GM12878 (cell line): ENCODE results near the gene STARD10. TPM values are rescaled to one million over a fixed set of nuclear protein-coding genes. Genes with fewer than 3 reads are reported as not detected.

ENCODE experiments used
- ATAC-seq: fragments of 200-7000 bp; cut with Tn5 transposase; 3 replicates; pipeline ENCODE4 v1.9.1; 2020; ENCODE audit warnings: mild to moderate bottlenecking, moderate library complexity
- BruUV-seq: library from RNA; stranded (reverse); fragments of 400-500 nt; replicated peaks from 2 replicates; lab custom pipeline; 2021; lab: Mats Ljungman, UMichigan
- CTCF ChIA-PET: fragments of 300-600 bp; sonication (Branson Sonifier 250); formaldehyde crosslinking; extraction: SDS; loops from one replicate; lab custom pipeline; 2021; ENCODE audit warnings: inconsistent platforms; lab: Yijun Ruan, JAX
- POLR2A ChIA-PET: fragments of 350-600 bp; formaldehyde crosslinking; extraction: SDS; loops from one replicate; lab custom pipeline; 2021; ENCODE audit warnings: inconsistent platforms; lab: Charles Lee
- RAD21 ChIA-PET: fragments of 300-600 bp; sonication (Branson Sonifier 250); formaldehyde crosslinking; loops from one replicate; lab custom pipeline; 2023; ENCODE audit warnings: antibody characterized with exemption; ENCODE audit not compliant: unreplicated experiment; lab: Charles Lee
- SMC1A ChIA-PET: fragments of 300-600 bp; sonication (Branson Sonifier 250); formaldehyde crosslinking; loops from one replicate; lab custom pipeline; 2023; ENCODE audit not compliant: unreplicated experiment, uncharacterized antibody; lab: Charles Lee
- DNase-seq: peaks from one replicate; pipeline ENCODE4 v3.0.0-alpha.2; 2011; ENCODE audit warnings: low read depth, low spot score
- FAIRE-seq: peaks from 3 replicates; lab custom pipeline; 2011; peaks lifted over from hg19 to GRCh38; lab: Jason Lieb, UNC
- H2AFZ ChIP-seq: 2 replicates; pipeline ENCODE4 v1.6.0; 2011; ENCODE audit warnings: low read depth, low read length, control low read depth; ENCODE audit not compliant: control insufficient read depth
- H3K27ac ChIP-seq: 2 replicates; pipeline ENCODE4 v1.5.1; 2011; ENCODE audit warnings: control low read depth; ENCODE audit not compliant: control insufficient read depth, insufficient read depth
- H3K27me3 ChIP-seq, 2 experiments: replicated peaks in 1 of 2; 2 replicates each; pipeline versions ENCODE4 v1.6.0 to v1.6.1; 2011; ENCODE audit warnings: low read length in 1 of 2; ENCODE audit not compliant: control insufficient read depth in 2 of 2, insufficient read depth in 2 of 2
- H3K36me3 ChIP-seq, 2 experiments: 2 replicates each; pipeline ENCODE4 v1.5.1; 2011; ENCODE audit warnings: low read length in 1 of 2; ENCODE audit not compliant: control insufficient read depth in 2 of 2, insufficient read depth in 2 of 2
- H3K4me1 ChIP-seq: 2 replicates; pipeline ENCODE4 v1.6.1; 2011; ENCODE audit warnings: mild to moderate bottlenecking, low read length, moderate library complexity, mixed read lengths; ENCODE audit not compliant: control insufficient read depth, insufficient read depth
- H3K4me2 ChIP-seq: 2 replicates; pipeline ENCODE4 v1.6.0; 2011; ENCODE audit warnings: control low read depth; ENCODE audit not compliant: control insufficient read depth, insufficient read depth
- H3K4me3 ChIP-seq: fragments of 200-600 bp; sonication (generic); 2 replicates; pipeline ENCODE4 v1.5.1; 2016
- H3K79me2 ChIP-seq: 2 replicates; pipeline ENCODE4 v1.6.0; 2011; ENCODE audit warnings: low read length; ENCODE audit not compliant: control insufficient read depth, insufficient read depth
- H3K9ac ChIP-seq: 2 replicates; pipeline ENCODE4 v1.8.0; 2011; ENCODE audit warnings: low read length, control low read depth, mixed read lengths; ENCODE audit not compliant: control insufficient read depth, insufficient read depth
- H3K9me3 ChIP-seq: replicated peaks from 3 replicates; pipeline ENCODE4 v1.5.1; 2011; ENCODE audit warnings: mild to moderate bottlenecking, low read length; ENCODE audit not compliant: control insufficient read depth, insufficient read depth
- H4K20me1 ChIP-seq: 2 replicates; pipeline ENCODE4 v1.6.0; 2011; ENCODE audit not compliant: control insufficient read depth, insufficient read depth
- ATF7 ChIP-seq: fragments of 450-650 bp; IDR thresholded peaks from 2 replicates; pipeline ENCODE4 v1.6.1; 2016; ENCODE audit warnings: low read depth, mild to moderate bottlenecking
- CREB1 ChIP-seq: IDR thresholded peaks from 2 replicates; pipeline ENCODE4 v1.6.1; 2012; ENCODE audit warnings: low read depth, mild to moderate bottlenecking, inconsistent platforms
- FOXM1 ChIP-seq: IDR thresholded peaks from 2 replicates; pipeline ENCODE4 v1.6.1; 2012; ENCODE audit warnings: low read depth, mild to moderate bottlenecking, inconsistent platforms, low read length, moderate library complexity
- HDGF ChIP-seq: fragments of 450-650 bp; IDR thresholded peaks from 2 replicates; pipeline ENCODE4 v1.6.1; 2016; ENCODE audit warnings: antibody characterized with exemption
- IKZF1 ChIP-seq: fragments of 450-650 bp; conservative IDR thresholded peaks from 2 replicates; pipeline ENCODE4 v1.6.1; 2017; ENCODE audit warnings: antibody characterized with exemption, mild to moderate bottlenecking
- KDM1A ChIP-seq: fragments of 200-600 bp; sonication (generic); IDR thresholded peaks from 2 replicates; pipeline ENCODE4 v1.6.1; 2016; ENCODE audit warnings: borderline replicate concordance
- KLF5 ChIP-seq: fragments of 450-650 bp; IDR thresholded peaks from 2 replicates; pipeline ENCODE4 v1.6.1; 2014; ENCODE audit warnings: mild to moderate bottlenecking; ENCODE audit not compliant: partially characterized antibody
- MEF2A ChIP-seq: IDR thresholded peaks from 2 replicates; pipeline ENCODE4 v1.6.1; 2011; ENCODE audit warnings: low read depth, mild to moderate bottlenecking, low read length, moderate library complexity; ENCODE audit not compliant: insufficient read depth
- NBN ChIP-seq: fragments of 450-650 bp; IDR thresholded peaks from 2 replicates; pipeline ENCODE4 v1.6.1; 2016
- RAD21 ChIP-seq: IDR thresholded peaks from 2 replicates; pipeline ENCODE4 v1.6.1; 2011; ENCODE audit warnings: mild to moderate bottlenecking, low read depth, low read length, moderate library complexity; ENCODE audit not compliant: insufficient read depth
- SMC3 ChIP-seq: IDR thresholded peaks from 2 replicates; pipeline ENCODE4 v1.6.1; 2011; ENCODE audit warnings: low read length, improper control_type of control experiment, borderline replicate concordance
- STAT1 ChIP-seq: fragments of 450-650 bp; conservative IDR thresholded peaks from 2 replicates; pipeline ENCODE4 v1.6.1; 2014; ENCODE audit warnings: antibody characterized with exemption, mild to moderate bottlenecking
- WRNIP1 ChIP-seq: IDR thresholded peaks from 2 replicates; pipeline ENCODE4 v1.6.1; 2011; ENCODE audit warnings: low read depth, low read length, improper control_type of control experiment, borderline replicate concordance
- YY1 ChIP-seq: IDR thresholded peaks from 2 replicates; pipeline ENCODE4 v1.6.1; 2011; ENCODE audit warnings: low read depth, mild to moderate bottlenecking, low read length
- ZZZ3 ChIP-seq: IDR thresholded peaks from 2 replicates; pipeline ENCODE4 v1.6.1; 2011; ENCODE audit warnings: low read depth; ENCODE audit not compliant: control insufficient read depth, insufficient read length
- WGBS: methylation state at CpG from one replicate; pipeline ENCODE4 v1.1.6; 2016; ENCODE audit warnings: low lambda C conversion rate; ENCODE audit not compliant: insufficient replicate concordance, insufficient coverage; ENCODE audit errors: missing lambda C conversion rate; 5-methylcytosine and 5-hydroxymethylcytosine counted together
- in situ Hi-C: fragments of 300-500 bp; cut with MboI; formaldehyde crosslinking; loops from 9 replicates; pipeline ENCODE4 v1.14.3; 2018; ENCODE audit warnings: mixed read lengths
- intact Hi-C: fragments of 100-400 bp; cut with micrococcal nuclease; formaldehyde crosslinking; loops from one replicate; pipeline ENCODE4 v1.14.2; 2022; ENCODE audit not compliant: unreplicated experiment
- polyA plus RNA-seq, 11 experiments: library from polyadenylated mRNA; depleted of rRNA in 4 of 11; unstranded in 6 of 11; stranded (reverse) in 5 of 11; fragments of >200 nt; fragmentation: Nextera tagmentation in 4 of 11; fragmentation: Illumina TruSeq in 1 of 11; extraction: Ambion mirVana in 4 of 11; extraction: Trizol in 1 of 11; gene quantifications; 1 replicate in 1 of 11; 2 replicates in 10 of 11; pipeline versions ENCODE4 v1.2.1 to v1.2.3, GENCODE V29; 2011 to 2016; ENCODE audit warnings: inconsistent platforms in 2 of 11, missing spikeins in 2 of 11, low read depth in 1 of 11
- total RNA-seq, 4 experiments: library from RNA; depleted of rRNA in 3 of 4; stranded (reverse); fragments of >200 nt in 3 of 4; fragmentation: Illumina TruSeq in 1 of 4; extraction: Trizol in 1 of 4; gene quantifications; 2 replicates each; pipeline versions ENCODE4 v1.2.1 to v1.2.3, GENCODE V29; 2013 to 2021
- TF ChIP-seq, protein P1 (sequence below): IDR thresholded peaks from 2 replicates; pipeline ENCODE4 v1.6.1; 2012; ENCODE audit warnings: low read depth, low read length, improper control_type of control experiment
- TF ChIP-seq, protein P2 (sequence below): IDR thresholded peaks from 2 replicates; pipeline ENCODE4 v1.6.1; 2011; ENCODE audit warnings: low read depth, mild to moderate bottlenecking, low read length, moderate library complexity, borderline replicate concordance; ENCODE audit errors: extremely low read depth
- TF ChIP-seq, protein P3 (sequence below): fragments of 450-650 bp; IDR thresholded peaks from 2 replicates; pipeline ENCODE4 v1.6.1; 2016; ENCODE audit warnings: mild to moderate bottlenecking

Gene STARD10
- total and polyA plus RNA-seq, 10 of the 15 experiments (the other 5 are each of a cell fraction or from before 2014, with no cell fraction given): 0.15 to 43.2 (median 23.1) TPM

DNA sequence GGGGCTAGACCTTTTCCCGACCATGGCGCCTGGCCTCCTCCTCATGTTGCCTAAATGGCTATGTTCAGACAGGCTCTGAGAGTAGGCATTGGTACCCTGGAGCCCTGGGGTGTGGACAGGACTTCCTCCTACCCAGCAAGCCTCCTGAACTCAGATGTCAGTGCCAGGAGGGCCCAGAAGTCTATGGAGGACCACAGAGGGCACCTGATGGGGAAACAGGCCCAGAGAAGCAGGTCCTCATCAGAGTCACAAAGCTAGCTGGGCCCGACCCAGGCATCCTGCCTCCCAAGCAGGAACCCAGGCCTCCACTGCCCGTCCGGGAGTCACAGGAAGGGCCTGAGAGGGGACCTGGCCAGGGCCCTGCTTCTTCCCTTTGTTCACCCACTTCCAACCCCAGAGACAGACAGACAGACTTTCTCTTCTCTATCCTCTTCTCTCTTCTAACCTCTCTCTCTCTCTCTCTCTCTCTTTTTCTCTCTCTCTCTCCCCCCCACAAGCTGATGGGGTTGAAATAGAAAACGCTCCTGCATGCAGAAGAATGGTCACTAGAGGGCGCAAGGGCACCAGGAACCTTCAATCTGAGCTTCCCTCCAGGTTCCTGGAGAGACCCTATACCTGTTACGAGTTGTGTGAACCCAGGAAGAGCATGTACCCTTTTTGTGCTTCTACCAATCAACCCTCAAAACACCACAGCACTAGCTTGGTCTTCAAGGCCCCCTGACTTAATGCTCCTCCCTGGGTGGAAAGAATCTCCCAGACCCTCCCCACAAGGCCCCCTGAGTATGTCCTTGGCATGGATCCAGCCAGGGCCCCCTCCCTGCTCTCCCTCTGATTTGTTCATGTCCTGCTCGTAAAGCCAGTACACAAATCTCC, 68.8 kb downstream of the STARD10 start:
- Histone ChIP-seq H3K36me3 (peaks cover 4 to 23% of the 10 kb centered on the region in 2 experiments; a peak in 3 of 4 replicates), H4K20me1 (peaks cover 3% of the 10 kb centered on the region; the same call in 1 of the 2 replicates), H3K9ac (no peak overlapping the region), H3K27me3 (no peaks in the 10 kb centered on the region), H3K27ac (no peak overlapping the region), H3K4me2 (no peak overlapping the region), H2AFZ (no peak overlapping the region), H3K4me3 (no peak overlapping the region), H3K4me1 (peaks cover 30% of the 10 kb centered on the region), H3K79me2 (peaks cover 60% of the 10 kb centered on the region), H3K9me3 (no peaks in the 10 kb centered on the region)
- ChIA-PET POLR2A (interaction anchor here (0.5 to 1.4 kb wide), 4 partner anchors 10 to 91 kb away, joined by 3 to 12 read pairs (median 4); no protein-coding TSS in a partner anchor), CTCF (interaction anchor here (0.5 to 18.4 kb wide), 39 partner anchors 9 to 1907 kb away, joined by 3 to 469 read pairs (median 4); partner anchors contain the start of genes ATG16L2 and STARD10), RAD21 (interaction anchor here (0.6 to 13.9 kb wide), 33 partner anchors 9 to 564 kb away, joined by 3 to 256 read pairs (median 4); partner anchors contain the start of genes ARAP1 and STARD10), SMC1A (interaction anchor here (0.7 to 12.0 kb wide), 27 partner anchors 9 to 452 kb away, joined by 3 to 185 read pairs (median 5); partner anchors contain the start of genes ARAP1 and STARD10)
- FAIRE-seq (peak; percentile 95), ATAC-seq (peak; percentile 60), DNase-seq (no peak)
- intact Hi-C loops (loop anchor here (1.0 to 5.0 kb wide), 3 partner anchors 68 to 452 kb away; no protein-coding TSS in a partner anchor), in situ Hi-C loops (loop anchor here (10.0 kb wide), 2 partner anchors 70 to 450 kb away; partner anchors contain the start of gene STARD10)
- BruUV-seq: no TSS peak
- 43% methylated on average over 9 of the region's 9 CpGs for WGBS
- TF ChIP-seq HDGF (no peak), KLF5 (peak; percentile 33), CREB1 (no peak), FOXM1 (no peak), IKZF1 (peak; percentile 31; the same call in 1 of the 2 replicates), NBN (0 out of 2 replicates have a peak, but pooled peaks have one; percentile 54), KDM1A (no peak), ZZZ3 (peak; percentile 77), RAD21 (peak; percentile 98), ATF7 (no peak), STAT1 (no peak), YY1 (peak; percentile 65; the same call in 1 of the 2 replicates), WRNIP1 (0 out of 2 replicates have a peak, but pooled peaks have one; percentile 29), SMC3 (peak; percentile 92), MEF2A (0 out of 2 replicates have a peak, but pooled peaks have one; percentile 48)
- TF ChIP-seq, protein P1, sequence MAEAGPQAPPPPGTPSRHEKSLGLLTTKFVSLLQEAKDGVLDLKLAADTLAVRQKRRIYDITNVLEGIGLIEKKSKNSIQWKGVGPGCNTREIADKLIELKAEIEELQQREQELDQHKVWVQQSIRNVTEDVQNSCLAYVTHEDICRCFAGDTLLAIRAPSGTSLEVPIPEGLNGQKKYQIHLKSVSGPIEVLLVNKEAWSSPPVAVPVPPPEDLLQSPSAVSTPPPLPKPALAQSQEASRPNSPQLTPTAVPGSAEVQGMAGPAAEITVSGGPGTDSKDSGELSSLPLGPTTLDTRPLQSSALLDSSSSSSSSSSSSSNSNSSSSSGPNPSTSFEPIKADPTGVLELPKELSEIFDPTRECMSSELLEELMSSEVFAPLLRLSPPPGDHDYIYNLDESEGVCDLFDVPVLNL: no peak
- TF ChIP-seq, protein P2, sequence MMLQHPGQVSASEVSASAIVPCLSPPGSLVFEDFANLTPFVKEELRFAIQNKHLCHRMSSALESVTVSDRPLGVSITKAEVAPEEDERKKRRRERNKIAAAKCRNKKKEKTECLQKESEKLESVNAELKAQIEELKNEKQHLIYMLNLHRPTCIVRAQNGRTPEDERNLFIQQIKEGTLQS: no peak
- TF ChIP-seq, protein P3, sequence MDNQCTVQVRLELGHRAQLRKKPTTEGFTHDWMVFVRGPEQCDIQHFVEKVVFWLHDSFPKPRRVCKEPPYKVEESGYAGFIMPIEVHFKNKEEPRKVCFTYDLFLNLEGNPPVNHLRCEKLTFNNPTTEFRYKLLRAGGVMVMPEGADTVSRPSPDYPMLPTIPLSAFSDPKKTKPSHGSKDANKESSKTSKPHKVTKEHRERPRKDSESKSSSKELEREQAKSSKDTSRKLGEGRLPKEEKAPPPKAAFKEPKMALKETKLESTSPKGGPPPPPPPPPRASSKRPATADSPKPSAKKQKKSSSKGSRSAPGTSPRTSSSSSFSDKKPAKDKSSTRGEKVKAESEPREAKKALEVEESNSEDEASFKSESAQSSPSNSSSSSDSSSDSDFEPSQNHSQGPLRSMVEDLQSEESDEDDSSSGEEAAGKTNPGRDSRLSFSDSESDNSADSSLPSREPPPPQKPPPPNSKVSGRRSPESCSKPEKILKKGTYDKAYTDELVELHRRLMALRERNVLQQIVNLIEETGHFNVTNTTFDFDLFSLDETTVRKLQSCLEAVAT: 0 out of 2 replicates have a peak, but pooled peaks have one; percentile 38
